Activated naive CD8-positive, alpha-beta T cell (primary cell): ENCODE data around the gene DGCR8.

Experiments used
- H3K27ac Mint-ChIP-seq: one replicate; pipeline ENCODE4 v1.8.0; 2021; ENCODE audit warnings: mixed read lengths
- H3K27me3 Mint-ChIP-seq: one replicate; pipeline ENCODE4 v1.8.0; 2021; ENCODE audit warnings: mixed read lengths
- H3K36me3 Mint-ChIP-seq: one replicate; pipeline ENCODE4 v1.8.0; 2021; ENCODE audit warnings: mixed read lengths
- H3K4me1 Mint-ChIP-seq: one replicate; pipeline ENCODE4 v1.8.0; 2021; ENCODE audit warnings: low read depth, mixed read lengths
- H3K4me3 Mint-ChIP-seq: one replicate; pipeline ENCODE4 v1.8.0; 2021; ENCODE audit warnings: mild to moderate bottlenecking, mixed read lengths
- H3K9me3 Mint-ChIP-seq: one replicate; pipeline ENCODE4 v1.8.0; 2021; ENCODE audit warnings: low read depth, mixed read lengths

The DGCR8 gene

GRCh38 chr22:20106205-20106848 lies 26.3 kb downstream of the DGCR8 start:
- Mint-ChIP-seq H3K9me3 (no peaks in the 10 kb centered on the region), H3K27me3 (no peaks in the 10 kb centered on the region), H3K4me1 (peaks cover 19% of the 10 kb centered on the region), H3K27ac (peak overlapping the region; percentile 3), H3K36me3 (peaks cover 2% of the 10 kb centered on the region), H3K4me3 (no peak overlapping the region)

GRCh38 chr22:20106849-20107237 lies 26.8 kb downstream of the DGCR8 start:
- Mint-ChIP-seq H3K27ac (no peak overlapping the region), H3K27me3 (no peaks in the 10 kb centered on the region), H3K4me1 (peaks cover 19% of the 10 kb centered on the region), H3K4me3 (no peak overlapping the region), H3K9me3 (no peaks in the 10 kb centered on the region), H3K36me3 (peaks cover 2% of the 10 kb centered on the region)

- H3K27me3 Mint-ChIP-seq = no peaks in the 10 kb centered on the region
- H3K27ac Mint-ChIP-seq = peak overlapping the region; percentile 28
- no peaks in the 10 kb centered on the region for H3K9me3 Mint-ChIP-seq
- H3K36me3 Mint-ChIP-seq = peaks cover 2% of the 10 kb centered on the region
- no peak overlapping the region for H3K4me3 Mint-ChIP-seq
- peaks cover 18% of the 10 kb centered on the region for H3K4me1 Mint-ChIP-seq
Observed at GRCh38 chr22:20107471-20107901, 27.4 kb downstream of the DGCR8 start.

GRCh38 chr22:20107951-20108756 lies 28.1 kb downstream of the DGCR8 start:
- Mint-ChIP-seq H3K27me3 (no peaks in the 10 kb centered on the region), H3K9me3 (no peaks in the 10 kb centered on the region), H3K36me3 (no peaks in the 10 kb centered on the region), H3K4me1 (peaks cover 14% of the 10 kb centered on the region), H3K4me3 (no peak overlapping the region), H3K27ac (peak overlapping the region; percentile 28)

- peaks cover 14% of the 10 kb centered on the region for H3K4me1 Mint-ChIP-seq
- H3K36me3 Mint-ChIP-seq = no peaks in the 10 kb centered on the region
- no peaks in the 10 kb centered on the region for H3K9me3 Mint-ChIP-seq
- H3K27ac Mint-ChIP-seq = no peak overlapping the region
- H3K27me3 Mint-ChIP-seq = no peaks in the 10 kb centered on the region
- no peak overlapping the region for H3K4me3 Mint-ChIP-seq
Observed at GRCh38 chr22:20108757-20109230, 28.8 kb downstream of the DGCR8 start.

- Mint-ChIP-seq H3K4me3 (no peak overlapping the region), H3K36me3 (no peaks in the 10 kb centered on the region), H3K27ac (peak overlapping the region; percentile 83)
Observed at GRCh38 chr22:20109411-20110358, 29.6 kb downstream of the DGCR8 start.

GRCh38 chr22:20110359-20110985 lies 30.4 kb downstream of the DGCR8 start:
- Mint-ChIP-seq H3K36me3 (peaks cover 3% of the 10 kb centered on the region), H3K27me3 (no peaks in the 10 kb centered on the region), H3K4me3 (no peak overlapping the region), H3K4me1 (peaks cover 20% of the 10 kb centered on the region), H3K9me3 (no peaks in the 10 kb centered on the region), H3K27ac (peak overlapping the region; percentile 83)

More at GRCh38 chr22:20109411-20110358, 29.6 kb downstream of the DGCR8 start:
- H3K27me3 Mint-ChIP-seq = no peaks in the 10 kb centered on the region
- H3K4me1 Mint-ChIP-seq = peaks cover 16% of the 10 kb centered on the region
- no peaks in the 10 kb centered on the region for H3K9me3 Mint-ChIP-seq

GRCh38 chr22:20111045-20111688 lies 31.1 kb downstream of the DGCR8 start:
- Mint-ChIP-seq H3K9me3 (no peaks in the 10 kb centered on the region), H3K4me1 (peaks cover 21% of the 10 kb centered on the region), H3K4me3 (peak overlapping the region; percentile 33), H3K27ac (peak overlapping the region; percentile 83), H3K36me3 (peaks cover 3% of the 10 kb centered on the region), H3K27me3 (no peaks in the 10 kb centered on the region)

GRCh38 chr22:20111689-20112622 lies 31.9 kb downstream of the DGCR8 start:
- Mint-ChIP-seq H3K27me3 (no peaks in the 10 kb centered on the region), H3K4me3 (peak overlapping the region; percentile 62), H3K9me3 (no peaks in the 10 kb centered on the region), H3K4me1 (peaks cover 24% of the 10 kb centered on the region), H3K27ac (peak overlapping the region; percentile 92), H3K36me3 (peaks cover 3% of the 10 kb centered on the region)

GRCh38 chr22:20112623-20113511 lies 32.8 kb downstream of the DGCR8 start:
- peaks cover 3% of the 10 kb centered on the region for H3K36me3 Mint-ChIP-seq
- H3K4me1 Mint-ChIP-seq = peaks cover 24% of the 10 kb centered on the region
- H3K27ac Mint-ChIP-seq = peak overlapping the region; percentile 34
- H3K27me3 Mint-ChIP-seq = no peaks in the 10 kb centered on the region
- no peak overlapping the region for H3K4me3 Mint-ChIP-seq
- H3K9me3 Mint-ChIP-seq = no peaks in the 10 kb centered on the region

GRCh38 chr22:20113551-20114310 lies 33.7 kb downstream of the DGCR8 start:
- H3K4me1 Mint-ChIP-seq = peaks cover 30% of the 10 kb centered on the region
- peaks cover 3% of the 10 kb centered on the region for H3K36me3 Mint-ChIP-seq
- H3K9me3 Mint-ChIP-seq = no peaks in the 10 kb centered on the region
- H3K27me3 Mint-ChIP-seq = no peaks in the 10 kb centered on the region
- H3K27ac Mint-ChIP-seq = peak overlapping the region; percentile 61
- no peak overlapping the region for H3K4me3 Mint-ChIP-seq
